Lung (tissue), 12 donors: ENCODE data around the gene RBP4. TPM values are rescaled to one million over a fixed set of nuclear protein-coding genes. Genes with fewer than 3 reads are reported as not detected.

Experiments used
- ATAC-seq: fragments of 200-7000 bp; cut with Tn5 transposase; one replicate; pipeline ENCODE4 v1.9.1; 2020; ENCODE audit warnings: moderate number of reproducible peaks; ENCODE audit not compliant: insufficient read depth, low FRiP score
- DNase-seq, 3 donors: peaks; one replicate each; pipeline ENCODE4 v3.0.0-alpha.2; 2013 to 2017
- H3K27ac ChIP-seq, 2 donors: one replicate each; pipeline ENCODE4 v1.5.1; 2013; ENCODE audit warnings: mild to moderate bottlenecking in 2 of 2, moderate library complexity in 2 of 2, control low read depth in 1 of 2, inconsistent platforms in 1 of 2, low read depth in 1 of 2, low read length in 1 of 2
- H3K27me3 ChIP-seq, 3 donors: one replicate each; pipeline ENCODE4 v1.5.1; 2013; ENCODE audit warnings: low read length in 2 of 3; ENCODE audit not compliant: control insufficient read depth in 3 of 3, insufficient read depth in 3 of 3
- H3K36me3 ChIP-seq, 4 donors: one replicate each; pipeline ENCODE4 v1.5.1; 2013; ENCODE audit warnings: low read length in 4 of 4, mild to moderate bottlenecking in 1 of 4, moderate library complexity in 1 of 4; ENCODE audit not compliant: control insufficient read depth in 4 of 4, insufficient read depth in 4 of 4
- H3K4me1 ChIP-seq, 5 donors: one replicate each; pipeline ENCODE4 v1.5.1; 2013; ENCODE audit warnings: low read length in 5 of 5, mild to moderate bottlenecking in 2 of 5, moderate library complexity in 1 of 5; ENCODE audit not compliant: control insufficient read depth in 5 of 5, insufficient read depth in 5 of 5
- H3K4me3 ChIP-seq: one replicate; pipeline ENCODE4 v1.5.1; 2013; ENCODE audit warnings: mild to moderate bottlenecking, control low read depth, moderate library complexity
- H3K9ac ChIP-seq, 2 donors: one replicate each; pipeline ENCODE4 v1.5.1; 2013; ENCODE audit warnings: low read length in 2 of 2, control low read depth in 1 of 2; ENCODE audit not compliant: insufficient read depth in 1 of 2
- H3K9me3 ChIP-seq, 4 donors: one replicate each; pipeline ENCODE4 v1.5.1; 2013; ENCODE audit warnings: low read length in 3 of 4, mild to moderate bottlenecking in 1 of 4, moderate library complexity in 1 of 4; ENCODE audit not compliant: control insufficient read depth in 4 of 4, insufficient read depth in 3 of 4
- WGBS, 2 donors: extraction: QIAGEN DNeasy Blood & Tissue Kit; methylation state at CpG; one replicate each; pipeline ENCODE4 v1.1.7; 2013; 5-methylcytosine and 5-hydroxymethylcytosine counted together
- polyA plus RNA-seq, 2 donors: library from polyadenylated mRNA; stranded (reverse); fragments of 200-250 nt; gene quantifications; one replicate each; pipeline ENCODE4 v1.2.1, GENCODE V29; 2013
- total RNA-seq, 2 donors: library from RNA; depleted of rRNA in 1 of 2; stranded (reverse); fragments of >200 nt in 1 of 2; gene quantifications; one replicate each; pipeline ENCODE4 v1.2.1, GENCODE V29; 2014 to 2021
- TF ChIP-seq, protein P1 (sequence below): IDR thresholded peaks from 2 replicates; pipeline ENCODE4 v1.5.1; 2012; ENCODE audit warnings: mild to moderate bottlenecking; ENCODE audit errors: control extremely low read depth, extremely low read depth
- donor health status: control.
- donor health status: control.
- donor health status: Bipolar disorder and iron deficiency.
- donor health status: healthy.
- donor health status: DM: yes; HTN: yes; CAD: no.

RBP4 gene
- total and polyA plus RNA-seq, 4 donors = 7.3 to 35.4 (median 14.7) TPM; not detected in 1

DNA sequence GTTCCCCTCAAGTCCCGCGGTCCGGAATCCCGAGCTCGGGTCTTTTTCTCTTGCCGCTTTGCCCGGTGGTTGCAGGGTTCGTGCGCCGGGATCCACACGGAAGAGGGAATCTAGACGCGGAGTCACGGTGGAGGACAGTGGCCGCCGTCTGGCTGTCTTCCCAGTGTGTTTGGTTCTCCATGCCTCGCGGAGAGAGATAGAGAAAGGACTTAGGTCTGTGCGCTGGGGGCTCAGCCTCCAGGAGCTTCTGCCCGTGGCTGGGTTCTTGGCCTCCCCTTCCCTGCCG lies 33.0 kb downstream of the RBP4 start:
- DNase-seq (peak in 1 of 3 donors; percentile 29), ATAC-seq (no peak)
- Histone ChIP-seq H3K36me3 (no peaks in the 10 kb centered on the region), H3K9ac (no peak overlapping the region), H3K4me1 (peaks cover 0 to 11% (median 0%) of the 10 kb centered on the region in 5 donors), H3K4me3 (no peak overlapping the region), H3K27ac (no peak overlapping the region), H3K9me3 (no peaks in the 10 kb centered on the region), H3K27me3 (peaks cover 7 to 60% (median 56%) of the 10 kb centered on the region in 3 donors)
- 12 to 16% methylated on average over 21 of the region's 21 CpGs for WGBS, 2 donors
- TF ChIP-seq, protein P1, sequence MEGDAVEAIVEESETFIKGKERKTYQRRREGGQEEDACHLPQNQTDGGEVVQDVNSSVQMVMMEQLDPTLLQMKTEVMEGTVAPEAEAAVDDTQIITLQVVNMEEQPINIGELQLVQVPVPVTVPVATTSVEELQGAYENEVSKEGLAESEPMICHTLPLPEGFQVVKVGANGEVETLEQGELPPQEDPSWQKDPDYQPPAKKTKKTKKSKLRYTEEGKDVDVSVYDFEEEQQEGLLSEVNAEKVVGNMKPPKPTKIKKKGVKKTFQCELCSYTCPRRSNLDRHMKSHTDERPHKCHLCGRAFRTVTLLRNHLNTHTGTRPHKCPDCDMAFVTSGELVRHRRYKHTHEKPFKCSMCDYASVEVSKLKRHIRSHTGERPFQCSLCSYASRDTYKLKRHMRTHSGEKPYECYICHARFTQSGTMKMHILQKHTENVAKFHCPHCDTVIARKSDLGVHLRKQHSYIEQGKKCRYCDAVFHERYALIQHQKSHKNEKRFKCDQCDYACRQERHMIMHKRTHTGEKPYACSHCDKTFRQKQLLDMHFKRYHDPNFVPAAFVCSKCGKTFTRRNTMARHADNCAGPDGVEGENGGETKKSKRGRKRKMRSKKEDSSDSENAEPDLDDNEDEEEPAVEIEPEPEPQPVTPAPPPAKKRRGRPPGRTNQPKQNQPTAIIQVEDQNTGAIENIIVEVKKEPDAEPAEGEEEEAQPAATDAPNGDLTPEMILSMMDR = no peak

DNA sequence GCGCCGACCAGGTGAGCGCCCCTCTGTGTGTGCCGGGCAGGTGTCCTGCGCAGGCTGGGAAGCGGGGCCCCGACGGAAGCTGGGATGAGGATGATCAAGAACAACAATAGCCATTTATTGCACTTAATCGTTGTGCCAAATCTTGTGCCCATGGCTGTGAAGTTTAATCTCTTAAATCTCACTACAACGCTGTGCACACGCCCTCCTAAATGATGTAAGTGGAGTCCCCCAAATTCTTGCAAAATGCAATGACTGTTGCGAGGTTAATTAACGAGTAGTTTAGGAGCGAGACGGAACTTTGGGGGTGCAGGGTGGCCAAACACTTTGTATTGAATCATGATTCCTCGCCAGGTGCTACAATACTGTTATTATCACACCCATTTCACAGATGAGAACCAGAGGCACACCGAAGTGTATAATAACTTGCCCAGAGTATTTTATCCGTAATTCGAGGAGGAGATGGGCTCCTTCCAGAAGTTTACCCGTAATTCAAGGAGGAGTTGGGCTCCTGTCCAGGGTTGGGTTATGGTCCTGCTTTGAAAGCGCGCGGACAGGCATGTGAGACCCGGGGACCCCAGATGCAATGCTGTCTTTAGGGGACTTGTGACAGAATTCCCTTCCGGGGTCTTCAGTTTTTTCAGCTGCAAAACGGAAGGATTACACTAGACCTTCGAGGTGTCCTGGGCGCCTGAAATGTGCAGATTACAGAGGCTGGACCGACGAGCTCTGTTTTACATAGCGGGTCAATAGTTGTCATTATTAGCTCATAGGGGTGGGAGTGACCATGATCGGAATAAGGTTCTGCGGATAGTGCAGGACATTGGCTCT lies 33.5 kb downstream of the RBP4 start:
- Histone ChIP-seq H3K9ac (no peak overlapping the region), H3K4me1 (peaks cover 0 to 10% (median 0%) of the 10 kb centered on the region in 5 donors), H3K36me3 (no peaks in the 10 kb centered on the region), H3K27me3 (peaks cover 7 to 60% (median 56%) of the 10 kb centered on the region in 3 donors), H3K27ac (no peak overlapping the region), H3K4me3 (no peak overlapping the region), H3K9me3 (no peaks in the 10 kb centered on the region)
- WGBS, 2 donors = 14 to 17% methylated on average over 33 of the region's 33 CpGs
- DNase-seq (no peak), ATAC-seq (no peak)
- TF ChIP-seq, protein P1 = no peak

DNA sequence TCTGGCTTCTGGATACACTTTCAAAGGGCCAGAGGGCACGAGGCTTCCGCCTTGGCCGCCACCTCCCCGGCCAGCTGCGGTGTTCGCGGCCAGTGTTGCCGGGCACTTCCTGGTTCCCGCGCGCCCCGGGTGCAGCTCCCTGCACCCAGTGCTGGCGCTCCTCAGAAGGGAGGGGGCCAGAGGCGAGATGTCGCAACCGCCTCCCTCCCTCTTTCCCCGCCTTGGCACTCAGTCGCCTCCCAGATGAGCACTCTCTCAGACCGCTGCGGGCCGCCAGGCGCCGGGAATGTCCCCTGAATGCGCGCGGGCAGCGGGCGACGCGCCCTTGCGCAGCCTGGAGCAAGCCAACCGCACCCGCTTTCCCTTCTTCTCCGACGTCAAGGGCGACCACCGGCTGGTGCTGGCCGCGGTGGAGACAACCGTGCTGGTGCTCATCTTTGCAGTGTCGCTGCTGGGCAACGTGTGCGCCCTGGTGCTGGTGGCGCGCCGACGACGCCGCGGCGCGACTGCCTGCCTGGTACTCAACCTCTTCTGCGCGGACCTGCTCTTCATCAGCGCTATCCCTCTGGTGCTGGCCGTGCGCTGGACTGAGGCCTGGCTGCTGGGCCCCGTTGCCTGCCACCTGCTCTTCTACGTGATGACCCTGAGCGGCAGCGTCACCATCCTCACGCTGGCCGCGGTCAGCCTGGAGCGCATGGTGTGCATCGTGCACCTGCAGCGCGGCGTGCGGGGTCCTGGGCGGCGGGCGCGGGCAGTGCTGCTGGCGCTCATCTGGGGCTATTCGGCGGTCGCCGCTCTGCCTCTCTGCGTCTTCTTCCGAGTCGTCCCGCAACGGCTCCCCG lies 34.4 kb downstream of the RBP4 start, which contains the start of gene FFAR4:
TSS of gene FFAR4 (plus strand) at position 231 of the 842 bp plus-strand sequence. CDS start at position 287, 56 bp downstream.
- Histone ChIP-seq H3K4me1 (peaks cover 0 to 10% (median 0%) of the 10 kb centered on the region in 5 donors), H3K27ac (no peak within 1 kb of the TSS), H3K4me3 (peak within 1 kb of the TSS; percentile 6), H3K36me3 (no peaks in the 10 kb centered on the region), H3K27me3 (peaks cover 7 to 62% (median 49%) of the 10 kb centered on the region in 3 donors), H3K9ac (no peak within 1 kb of the TSS), H3K9me3 (no peaks in the 10 kb centered on the region)
- DNase-seq = peak in 2 of 3 donors; percentile 10 to 40
- TF ChIP-seq, protein P1 = no peak
- ATAC-seq = peak; percentile 48
- WGBS, 2 donors = 2% methylated on average over 75 to 85 of the region's 85 CpGs
